Measurements from ENCODE around the gene CDC42BPB.
"Not testable (repeated sequence)": the region's sequence is repeated elsewhere in the genome, so short reads cannot be mapped to it uniquely, and the experiment has no call there.

CDC42BPB gene

GRCh38 chr14:102907980-102908730, 149.2 kb downstream of the CDC42BPB start:
- no peak for DNase-seq

- no peak for DNase-seq
Observed at GRCh38 chr14:102907303-102907844, 150.0 kb downstream of the CDC42BPB start.

- no peak for DNase-seq
Observed at GRCh38 chr14:102906616-102907302, 150.6 kb downstream of the CDC42BPB start.

GRCh38 chr14:102905116-102906108, 151.9 kb downstream of the CDC42BPB start:
- DNase-seq = no peak

GRCh38 chr14:102903889-102904512, 153.3 kb downstream of the CDC42BPB start:
- DNase-seq = no peak

GRCh38 chr14:102903248-102903888, 154.0 kb downstream of the CDC42BPB start:
- no peak for DNase-seq

GRCh38 chr14:102902523-102903247, 154.7 kb downstream of the CDC42BPB start:
- no peak for DNase-seq

GRCh38 chr14:102902086-102902485, 155.3 kb downstream of the CDC42BPB start:
- DNase-seq = no peak

- DNase-seq = no peak
Observed at GRCh38 chr14:102901633-102902032, 155.7 kb downstream of the CDC42BPB start.

- no peak for DNase-seq
Observed at GRCh38 chr14:102900631-102901571, 156.4 kb downstream of the CDC42BPB start.

- no peak for DNase-seq
Observed at GRCh38 chr14:102899516-102899900, 157.8 kb downstream of the CDC42BPB start.

- no peak for DNase-seq
Observed at GRCh38 chr14:102898776-102899515, 158.4 kb downstream of the CDC42BPB start.

- no peak for DNase-seq
Observed at GRCh38 chr14:102898298-102898697, 159.1 kb downstream of the CDC42BPB start.

- no peak for DNase-seq
Observed at GRCh38 chr14:102897299-102898027, 159.9 kb downstream of the CDC42BPB start.

GRCh38 chr14:102896735-102897134, 160.6 kb downstream of the CDC42BPB start:
- DNase-seq = not testable (repeated sequence)

GRCh38 chr14:102893452-102893851, 163.9 kb downstream of the CDC42BPB start:
- DNase-seq = no peak

- DNase-seq = no peak
Observed at GRCh38 chr14:102892651-102893050, 164.7 kb downstream of the CDC42BPB start.

- DNase-seq = no peak
Observed at GRCh38 chr14:102891556-102891955, 165.8 kb downstream of the CDC42BPB start.

Data from NCI-H2081 treated with DMSO at 0.1 percent for 48 hours (cell line).